ENCODE measurements around the gene LDLRAD3.

Gene LDLRAD3

GRCh38 chr11:36212564-36213392 lies 268.9 kb downstream of the LDLRAD3 start:
- DNase-seq (ENCODE audit: low spot score): no peak
- TF ChIP-seq, protein P1, sequence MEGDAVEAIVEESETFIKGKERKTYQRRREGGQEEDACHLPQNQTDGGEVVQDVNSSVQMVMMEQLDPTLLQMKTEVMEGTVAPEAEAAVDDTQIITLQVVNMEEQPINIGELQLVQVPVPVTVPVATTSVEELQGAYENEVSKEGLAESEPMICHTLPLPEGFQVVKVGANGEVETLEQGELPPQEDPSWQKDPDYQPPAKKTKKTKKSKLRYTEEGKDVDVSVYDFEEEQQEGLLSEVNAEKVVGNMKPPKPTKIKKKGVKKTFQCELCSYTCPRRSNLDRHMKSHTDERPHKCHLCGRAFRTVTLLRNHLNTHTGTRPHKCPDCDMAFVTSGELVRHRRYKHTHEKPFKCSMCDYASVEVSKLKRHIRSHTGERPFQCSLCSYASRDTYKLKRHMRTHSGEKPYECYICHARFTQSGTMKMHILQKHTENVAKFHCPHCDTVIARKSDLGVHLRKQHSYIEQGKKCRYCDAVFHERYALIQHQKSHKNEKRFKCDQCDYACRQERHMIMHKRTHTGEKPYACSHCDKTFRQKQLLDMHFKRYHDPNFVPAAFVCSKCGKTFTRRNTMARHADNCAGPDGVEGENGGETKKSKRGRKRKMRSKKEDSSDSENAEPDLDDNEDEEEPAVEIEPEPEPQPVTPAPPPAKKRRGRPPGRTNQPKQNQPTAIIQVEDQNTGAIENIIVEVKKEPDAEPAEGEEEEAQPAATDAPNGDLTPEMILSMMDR (IDR thresholded peaks at IDR 0.05; ENCODE audit: extremely low read depth, missing control alignments): no peak

DNA sequence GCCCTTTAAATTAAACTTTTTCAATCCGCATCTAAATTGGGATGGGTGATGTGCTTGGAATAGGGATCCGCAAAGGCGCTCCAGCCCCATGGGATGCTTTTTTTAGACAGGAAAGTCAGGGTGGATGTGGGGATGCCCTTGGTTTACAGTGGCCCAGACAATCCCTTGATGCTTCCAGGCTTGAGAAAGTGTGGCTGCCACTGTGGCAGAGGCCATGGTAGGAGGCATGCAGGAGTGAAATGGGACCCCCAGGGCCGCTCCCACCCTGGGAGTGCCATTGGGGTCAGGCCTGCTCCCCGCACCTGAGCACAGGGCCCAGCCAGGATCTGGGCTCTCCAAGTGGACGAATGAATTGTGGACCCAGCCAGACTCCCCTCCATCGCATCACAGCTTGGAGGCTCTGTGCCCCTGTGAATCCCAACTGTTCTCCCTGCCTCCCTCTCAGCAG lies 269.6 kb downstream of the LDLRAD3 start:
- DNase-seq (ENCODE audit: low spot score): no peak
- TF ChIP-seq, protein P1 (IDR thresholded peaks at IDR 0.05; ENCODE audit: extremely low read depth, missing control alignments): no peak

DNA sequence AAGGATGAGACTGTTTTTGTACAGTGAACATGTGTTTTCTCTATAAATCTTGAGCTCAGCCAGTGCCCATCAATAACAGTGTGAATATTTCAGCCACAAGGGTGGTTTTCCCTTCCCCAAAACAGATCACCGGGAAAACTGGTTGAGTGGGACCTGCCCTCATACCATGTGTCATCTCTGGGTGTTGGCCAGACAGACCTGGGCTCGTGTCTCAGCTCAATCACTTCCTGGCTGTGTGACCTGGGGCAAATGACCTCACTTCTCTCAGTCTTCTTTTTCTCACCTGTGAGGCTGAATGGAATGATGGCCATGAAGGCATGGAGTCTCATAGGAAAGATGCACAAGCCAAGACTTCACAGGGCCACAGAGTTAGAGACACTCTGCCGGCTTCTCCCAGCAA lies 270.6 kb downstream of the LDLRAD3 start:
- no peak for DNase-seq (ENCODE audit: low spot score)
- TF ChIP-seq, protein P1 (IDR thresholded peaks at IDR 0.05; ENCODE audit: extremely low read depth, missing control alignments): no peak

DNA sequence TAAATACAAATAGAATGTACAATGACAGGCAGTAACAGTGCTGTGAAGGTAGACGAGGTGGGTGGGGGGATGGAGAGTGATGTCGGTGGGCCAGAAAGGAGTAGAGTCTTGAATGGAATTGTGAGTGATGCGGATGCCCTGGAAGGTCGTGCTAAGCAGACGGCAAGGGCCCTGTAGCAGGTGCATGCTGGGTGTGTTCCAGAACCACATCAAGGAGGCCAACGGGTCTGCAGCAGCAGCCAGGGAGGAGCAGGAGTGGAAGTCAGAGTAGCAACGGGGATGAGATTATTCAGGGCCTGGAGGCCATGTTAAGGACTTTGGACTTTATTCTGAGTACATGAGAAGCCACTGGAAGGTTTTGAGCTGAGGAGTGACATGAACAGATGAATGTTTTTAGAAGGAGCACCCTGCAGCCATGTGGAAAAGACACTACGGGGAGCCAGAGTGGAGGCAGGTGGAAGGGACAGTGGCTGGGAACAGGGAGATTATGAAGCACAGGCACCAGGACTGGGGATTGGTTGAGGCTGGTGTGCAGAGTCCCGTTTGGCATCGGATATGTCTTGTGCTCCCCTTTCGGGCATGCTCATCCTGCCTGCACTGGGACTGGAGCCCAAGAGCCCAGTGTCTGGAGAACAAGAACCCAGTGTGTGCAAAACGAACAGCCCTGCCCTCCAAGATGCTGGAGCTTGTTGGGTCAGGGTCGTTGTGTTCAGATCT lies 271.3 kb downstream of the LDLRAD3 start:
- TF ChIP-seq, protein P1 (IDR thresholded peaks at IDR 0.05; ENCODE audit: extremely low read depth, missing control alignments): no peak
- no peak for DNase-seq (ENCODE audit: low spot score)

DNA sequence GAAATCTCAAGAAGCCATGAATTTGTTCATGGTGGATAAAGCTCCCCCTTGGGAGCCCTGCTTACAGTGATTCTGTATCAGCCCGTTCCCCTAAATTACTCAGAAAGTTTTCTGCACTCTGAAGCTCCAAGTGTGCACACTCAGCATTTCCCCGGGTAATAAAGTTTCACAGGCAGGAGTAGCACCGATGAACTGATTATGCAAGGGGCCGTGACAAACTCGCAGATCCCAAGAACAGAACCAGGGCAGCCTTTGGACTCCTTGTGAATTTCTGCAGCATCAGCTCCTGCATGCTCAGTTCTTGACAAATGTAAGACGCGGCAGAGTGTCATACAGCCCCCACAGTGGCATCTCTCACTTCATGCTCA lies 271.8 kb downstream of the LDLRAD3 start:
- DNase-seq (ENCODE audit: low spot score): no peak
- TF ChIP-seq, protein P1 (IDR thresholded peaks at IDR 0.05; ENCODE audit: extremely low read depth, missing control alignments): no peak

DNA sequence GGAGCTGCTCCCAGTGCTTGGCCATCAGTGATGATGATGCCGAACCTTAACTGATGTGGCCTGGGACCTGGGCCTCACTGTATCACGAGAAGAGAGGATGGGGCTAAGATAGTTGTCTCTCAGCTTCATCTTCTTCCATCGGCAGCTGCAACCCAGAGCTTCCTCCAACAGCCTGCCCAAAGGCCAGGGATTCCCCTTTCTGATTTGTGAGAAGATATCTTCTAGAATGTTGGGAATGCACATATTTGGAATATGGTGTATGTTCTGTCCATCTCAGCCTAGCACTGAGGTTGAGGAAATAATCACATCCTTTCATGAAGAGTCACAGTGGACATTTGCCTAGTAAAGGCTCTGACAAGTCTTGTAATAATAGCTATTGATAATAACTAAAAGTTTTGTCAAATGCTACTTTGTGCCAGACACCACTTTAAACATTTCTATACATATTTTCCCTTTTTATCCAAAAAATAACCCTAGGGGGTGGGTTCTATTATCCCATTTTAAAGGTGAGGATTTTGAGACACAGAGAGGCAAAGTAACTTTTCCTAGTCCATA lies 272.3 kb downstream of the LDLRAD3 start:
- no peak for DNase-seq (ENCODE audit: low spot score)
- TF ChIP-seq, protein P1 (IDR thresholded peaks at IDR 0.05; ENCODE audit: extremely low read depth, missing control alignments): no peak

Measured in GM20000 (cell line).